Inferior parietal cortex (tissue), 1 donor: Measurements from ENCODE around the gene PGM2.
A peak's percentile ranks its signal among the peaks of the same experiment; 100 is the strongest.
"Not testable (repeated sequence)": the region's sequence is repeated elsewhere in the genome, so short reads cannot be mapped to it uniquely, and the experiment has no call there.

ENCODE experiments used
- DNase-seq: peaks from one replicate; pipeline ENCODE4 v3.0.0-alpha.2; 2016; ENCODE audit errors: extremely low spot score

Gene PGM2

GRCh38 chr4:37816719-37817118 is 9.8 kb upstream of the PGM2 start:
- DNase-seq, result no peak

GRCh38 chr4:37818752-37819151 is 7.7 kb upstream of the PGM2 start:
- no peak for DNase-seq

GRCh38 chr4:37820458-37820857 is 6.0 kb upstream of the PGM2 start:
- not testable (repeated sequence) for DNase-seq

- no peak for DNase-seq
These were observed 4.4 kb upstream of the PGM2 start for GRCh38 chr4:37821953-37822605.

GRCh38 chr4:37825501-37825900 is 985 bp upstream of the PGM2 start:
- not testable (repeated sequence) for DNase-seq

- peak; percentile 53 for DNase-seq
These were observed 555 bp upstream of the PGM2 start for GRCh38 chr4:37825968-37826294.

- DNase-seq, result no peak
These were observed 672 bp downstream of the PGM2 start for GRCh38 chr4:37827030-37827685.

- DNase-seq, result no peak
These were observed 1.4 kb downstream of the PGM2 start for GRCh38 chr4:37827802-37828321.

GRCh38 chr4:37828843-37829242 is 2.4 kb downstream of the PGM2 start:
- no peak for DNase-seq

GRCh38 chr4:37830640-37831039 is 4.2 kb downstream of the PGM2 start:
- no peak for DNase-seq

GRCh38 chr4:37835031-37835430 is 8.5 kb downstream of the PGM2 start:
- DNase-seq, result no peak

- DNase-seq, result no peak
These were observed 9.3 kb downstream of the PGM2 start for GRCh38 chr4:37835806-37836205.

GRCh38 chr4:37836274-37836673 is 9.8 kb downstream of the PGM2 start:
- DNase-seq, result no peak

GRCh38 chr4:37836838-37837440 is 10.5 kb downstream of the PGM2 start:
- no peak for DNase-seq

- no peak for DNase-seq
These were observed 11.0 kb downstream of the PGM2 start for GRCh38 chr4:37837446-37837845.

- DNase-seq, result no peak
These were observed 12.9 kb downstream of the PGM2 start for GRCh38 chr4:37839426-37839825.

GRCh38 chr4:37844204-37844603 is 17.7 kb downstream of the PGM2 start:
- DNase-seq, result no peak

GRCh38 chr4:37845201-37845600 is 18.7 kb downstream of the PGM2 start:
- no peak for DNase-seq

GRCh38 chr4:37847311-37847884 is 20.9 kb downstream of the PGM2 start:
- DNase-seq, result no peak

- no peak for DNase-seq
These were observed 25.9 kb downstream of the PGM2 start for GRCh38 chr4:37852376-37852775.

- no peak for DNase-seq
These were observed 31.6 kb downstream of the PGM2 start for GRCh38 chr4:37858112-37858511.

GRCh38 chr4:37858872-37859271 is 32.4 kb downstream of the PGM2 start:
- no peak for DNase-seq

GRCh38 chr4:37860266-37860665 is 33.8 kb downstream of the PGM2 start:
- DNase-seq, result no peak
